GM12878 (cell line): ENCODE results near the gene SOCS1. TPM values are rescaled to one million over a fixed set of nuclear protein-coding genes. Genes with fewer than 3 reads are reported as not detected.

ENCODE experiments used
- ATAC-seq: fragments of 200-7000 bp; cut with Tn5 transposase; 3 replicates; pipeline ENCODE4 v1.9.1; 2020; ENCODE audit warnings: mild to moderate bottlenecking, moderate library complexity
- BruUV-seq: library from RNA; stranded (reverse); fragments of 400-500 nt; replicated peaks from 2 replicates; lab custom pipeline; 2021; lab: Mats Ljungman, UMichigan
- CTCF ChIA-PET: fragments of 300-600 bp; sonication (Branson Sonifier 250); formaldehyde crosslinking; extraction: SDS; loops from one replicate; lab custom pipeline; 2021; ENCODE audit warnings: inconsistent platforms; lab: Yijun Ruan, JAX
- POLR2A ChIA-PET: fragments of 350-600 bp; formaldehyde crosslinking; extraction: SDS; loops from one replicate; lab custom pipeline; 2021; ENCODE audit warnings: inconsistent platforms; lab: Charles Lee
- RAD21 ChIA-PET: fragments of 300-600 bp; sonication (Branson Sonifier 250); formaldehyde crosslinking; loops from one replicate; lab custom pipeline; 2023; ENCODE audit warnings: antibody characterized with exemption; ENCODE audit not compliant: unreplicated experiment; lab: Charles Lee
- SMC1A ChIA-PET: fragments of 300-600 bp; sonication (Branson Sonifier 250); formaldehyde crosslinking; loops from one replicate; lab custom pipeline; 2023; ENCODE audit not compliant: unreplicated experiment, uncharacterized antibody; lab: Charles Lee
- DNase-seq: peaks from one replicate; pipeline ENCODE4 v3.0.0-alpha.2; 2011; ENCODE audit warnings: low read depth, low spot score
- FAIRE-seq: peaks from 3 replicates; lab custom pipeline; 2011; peaks lifted over from hg19 to GRCh38; lab: Jason Lieb, UNC
- H2AFZ ChIP-seq: 2 replicates; pipeline ENCODE4 v1.6.0; 2011; ENCODE audit warnings: low read depth, low read length, control low read depth; ENCODE audit not compliant: control insufficient read depth
- H3K27ac ChIP-seq: 2 replicates; pipeline ENCODE4 v1.5.1; 2011; ENCODE audit warnings: control low read depth; ENCODE audit not compliant: control insufficient read depth, insufficient read depth
- H3K27me3 ChIP-seq, 2 experiments: replicated peaks in 1 of 2; 2 replicates each; pipeline versions ENCODE4 v1.6.0 to v1.6.1; 2011; ENCODE audit warnings: low read length in 1 of 2; ENCODE audit not compliant: control insufficient read depth in 2 of 2, insufficient read depth in 2 of 2
- H3K36me3 ChIP-seq, 2 experiments: 2 replicates each; pipeline ENCODE4 v1.5.1; 2011; ENCODE audit warnings: low read length in 1 of 2; ENCODE audit not compliant: control insufficient read depth in 2 of 2, insufficient read depth in 2 of 2
- H3K4me1 ChIP-seq: 2 replicates; pipeline ENCODE4 v1.6.1; 2011; ENCODE audit warnings: mild to moderate bottlenecking, low read length, moderate library complexity, mixed read lengths; ENCODE audit not compliant: control insufficient read depth, insufficient read depth
- H3K4me2 ChIP-seq: 2 replicates; pipeline ENCODE4 v1.6.0; 2011; ENCODE audit warnings: control low read depth; ENCODE audit not compliant: control insufficient read depth, insufficient read depth
- H3K4me3 ChIP-seq: fragments of 200-600 bp; sonication (generic); 2 replicates; pipeline ENCODE4 v1.5.1; 2016
- H3K79me2 ChIP-seq: 2 replicates; pipeline ENCODE4 v1.6.0; 2011; ENCODE audit warnings: low read length; ENCODE audit not compliant: control insufficient read depth, insufficient read depth
- H3K9ac ChIP-seq: 2 replicates; pipeline ENCODE4 v1.8.0; 2011; ENCODE audit warnings: low read length, control low read depth, mixed read lengths; ENCODE audit not compliant: control insufficient read depth, insufficient read depth
- H3K9me3 ChIP-seq: replicated peaks from 3 replicates; pipeline ENCODE4 v1.5.1; 2011; ENCODE audit warnings: mild to moderate bottlenecking, low read length; ENCODE audit not compliant: control insufficient read depth, insufficient read depth
- H4K20me1 ChIP-seq: 2 replicates; pipeline ENCODE4 v1.6.0; 2011; ENCODE audit not compliant: control insufficient read depth, insufficient read depth
- ATF7 ChIP-seq: fragments of 450-650 bp; IDR thresholded peaks from 2 replicates; pipeline ENCODE4 v1.6.1; 2016; ENCODE audit warnings: low read depth, mild to moderate bottlenecking
- CHD1 ChIP-seq: IDR thresholded peaks from 2 replicates; pipeline ENCODE4 v1.6.1; 2012; ENCODE audit warnings: low read depth, low read length, improper control_type of control experiment
- GATAD2B ChIP-seq: fragments of 450-650 bp; conservative IDR thresholded peaks from 2 replicates; pipeline ENCODE4 v1.6.1; 2017; ENCODE audit warnings: low read depth, mild to moderate bottlenecking, moderate library complexity
- HDAC2 ChIP-seq: fragments of 200-600 bp; sonication (generic); IDR thresholded peaks from 2 replicates; pipeline ENCODE4 v1.6.1; 2017
- IKZF2 ChIP-seq, 2 experiments: fragments of 450-650 bp; IDR thresholded peaks; 2 replicates each; pipeline ENCODE4 v1.6.1; 2017; ENCODE audit warnings: mild to moderate bottlenecking in 2 of 2, moderate library complexity in 2 of 2
- MEF2B ChIP-seq: fragments of 450-650 bp; IDR thresholded peaks from 2 replicates; pipeline ENCODE4 v1.6.1; 2018; ENCODE audit warnings: mild to moderate bottlenecking, moderate library complexity; ENCODE audit not compliant: partially characterized antibody, poor library complexity, severe bottlenecking
- MXI1 ChIP-seq: fragments of 150-350 bp; IDR thresholded peaks from 2 replicates; pipeline ENCODE4 v1.6.1; 2011; ENCODE audit warnings: low read depth, mild to moderate bottlenecking, inconsistent platforms, low read length, improper control_type of control experiment
- RUNX3 ChIP-seq: IDR thresholded peaks from 2 replicates; pipeline ENCODE4 v1.6.1; 2012; ENCODE audit warnings: low read length, inconsistent platforms
- SIN3A ChIP-seq: IDR thresholded peaks from 2 replicates; pipeline ENCODE4 v1.6.1; 2012; ENCODE audit warnings: low read depth, low read length, improper control_type of control experiment
- STAT3 ChIP-seq: IDR thresholded peaks from 2 replicates; pipeline ENCODE4 v1.6.1; 2011; ENCODE audit warnings: low read depth, low read length, improper control_type of control experiment
- ZNF384 ChIP-seq: IDR thresholded peaks from 2 replicates; pipeline ENCODE4 v1.6.1; 2012; ENCODE audit warnings: low read depth, mild to moderate bottlenecking, low read length, improper control_type of control experiment, borderline replicate concordance
- WGBS: methylation state at CpG from one replicate; pipeline ENCODE4 v1.1.6; 2016; ENCODE audit warnings: low lambda C conversion rate; ENCODE audit not compliant: insufficient replicate concordance, insufficient coverage; ENCODE audit errors: missing lambda C conversion rate; 5-methylcytosine and 5-hydroxymethylcytosine counted together
- in situ Hi-C: fragments of 300-500 bp; cut with MboI; formaldehyde crosslinking; loops from 9 replicates; pipeline ENCODE4 v1.14.3; 2018; ENCODE audit warnings: mixed read lengths
- intact Hi-C: fragments of 100-400 bp; cut with micrococcal nuclease; formaldehyde crosslinking; loops from one replicate; pipeline ENCODE4 v1.14.2; 2022; ENCODE audit not compliant: unreplicated experiment
- polyA plus RNA-seq, 11 experiments: library from polyadenylated mRNA; depleted of rRNA in 4 of 11; unstranded in 6 of 11; stranded (reverse) in 5 of 11; fragments of >200 nt; fragmentation: Nextera tagmentation in 4 of 11; fragmentation: Illumina TruSeq in 1 of 11; extraction: Ambion mirVana in 4 of 11; extraction: Trizol in 1 of 11; gene quantifications; 1 replicate in 1 of 11; 2 replicates in 10 of 11; pipeline versions ENCODE4 v1.2.1 to v1.2.3, GENCODE V29; 2011 to 2016; ENCODE audit warnings: inconsistent platforms in 2 of 11, missing spikeins in 2 of 11, low read depth in 1 of 11
- total RNA-seq, 4 experiments: library from RNA; depleted of rRNA in 3 of 4; stranded (reverse); fragments of >200 nt in 3 of 4; fragmentation: Illumina TruSeq in 1 of 4; extraction: Trizol in 1 of 4; gene quantifications; 2 replicates each; pipeline versions ENCODE4 v1.2.1 to v1.2.3, GENCODE V29; 2013 to 2021
- TF ChIP-seq, protein P1 (sequence below): fragments of 150-350 bp; IDR thresholded peaks from 2 replicates; pipeline ENCODE4 v1.6.1; 2014; ENCODE audit warnings: mild to moderate bottlenecking, low read depth, low read length
- TF ChIP-seq, protein P2 (sequence below): fragments of 450-650 bp; IDR thresholded peaks from 2 replicates; pipeline ENCODE4 v1.6.1; 2017; ENCODE audit warnings: low read depth, mild to moderate bottlenecking, moderate library complexity

Gene SOCS1
- total and polyA plus RNA-seq, 10 of the 15 experiments (the other 5 are each of a cell fraction or from before 2014, with no cell fraction given) = 0.42 to 39.8 (median 11.2) TPM

DNA sequence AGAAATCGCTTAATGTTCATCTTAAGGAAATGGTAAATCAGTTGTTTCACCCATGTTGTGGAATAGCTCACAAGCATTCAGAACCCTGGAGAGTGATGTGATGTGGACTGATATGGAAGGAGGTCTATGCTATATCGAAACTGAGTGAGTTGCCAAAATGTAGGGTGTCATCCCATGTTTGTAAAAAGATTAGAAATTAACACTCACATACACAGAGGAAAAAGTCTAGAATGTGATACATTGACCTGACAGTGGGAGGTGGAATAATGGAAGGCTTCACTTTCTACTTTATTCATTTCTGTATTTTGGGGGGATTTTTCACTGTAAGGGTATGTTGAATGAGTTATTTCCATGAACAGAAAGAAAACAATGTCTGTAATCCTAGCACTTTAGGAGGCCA, 29.8 kb upstream of the SOCS1 start (continued):
- no peak for TF ChIP-seq GATAD2B

DNA sequence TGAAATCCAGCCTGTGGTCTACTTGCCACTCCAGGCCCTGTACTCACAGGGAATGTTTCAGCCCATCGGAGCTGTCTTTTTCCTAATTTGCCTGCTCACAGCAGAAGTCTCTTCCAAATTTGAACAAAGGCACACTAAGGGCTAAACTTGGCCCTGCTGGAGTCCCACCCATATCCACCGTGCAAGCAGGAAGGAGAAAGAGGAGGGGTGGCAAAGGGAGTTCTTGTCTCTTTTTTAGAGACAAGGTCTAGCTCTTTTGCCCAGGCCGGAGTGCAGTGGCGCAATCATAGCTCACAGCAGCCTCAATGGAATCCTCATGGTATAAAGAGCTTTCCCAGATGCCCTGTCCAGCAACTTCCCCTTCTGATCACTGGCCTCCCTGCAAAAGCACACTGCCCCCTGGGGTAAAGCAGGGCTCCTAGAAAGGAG, 27.8 kb upstream of the SOCS1 start:
- TF ChIP-seq, protein P1, sequence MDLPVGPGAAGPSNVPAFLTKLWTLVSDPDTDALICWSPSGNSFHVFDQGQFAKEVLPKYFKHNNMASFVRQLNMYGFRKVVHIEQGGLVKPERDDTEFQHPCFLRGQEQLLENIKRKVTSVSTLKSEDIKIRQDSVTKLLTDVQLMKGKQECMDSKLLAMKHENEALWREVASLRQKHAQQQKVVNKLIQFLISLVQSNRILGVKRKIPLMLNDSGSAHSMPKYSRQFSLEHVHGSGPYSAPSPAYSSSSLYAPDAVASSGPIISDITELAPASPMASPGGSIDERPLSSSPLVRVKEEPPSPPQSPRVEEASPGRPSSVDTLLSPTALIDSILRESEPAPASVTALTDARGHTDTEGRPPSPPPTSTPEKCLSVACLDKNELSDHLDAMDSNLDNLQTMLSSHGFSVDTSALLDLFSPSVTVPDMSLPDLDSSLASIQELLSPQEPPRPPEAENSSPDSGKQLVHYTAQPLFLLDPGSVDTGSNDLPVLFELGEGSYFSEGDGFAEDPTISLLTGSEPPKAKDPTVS = no peak
- TF ChIP-seq MXI1 = no peak
- TF ChIP-seq, protein P2, sequence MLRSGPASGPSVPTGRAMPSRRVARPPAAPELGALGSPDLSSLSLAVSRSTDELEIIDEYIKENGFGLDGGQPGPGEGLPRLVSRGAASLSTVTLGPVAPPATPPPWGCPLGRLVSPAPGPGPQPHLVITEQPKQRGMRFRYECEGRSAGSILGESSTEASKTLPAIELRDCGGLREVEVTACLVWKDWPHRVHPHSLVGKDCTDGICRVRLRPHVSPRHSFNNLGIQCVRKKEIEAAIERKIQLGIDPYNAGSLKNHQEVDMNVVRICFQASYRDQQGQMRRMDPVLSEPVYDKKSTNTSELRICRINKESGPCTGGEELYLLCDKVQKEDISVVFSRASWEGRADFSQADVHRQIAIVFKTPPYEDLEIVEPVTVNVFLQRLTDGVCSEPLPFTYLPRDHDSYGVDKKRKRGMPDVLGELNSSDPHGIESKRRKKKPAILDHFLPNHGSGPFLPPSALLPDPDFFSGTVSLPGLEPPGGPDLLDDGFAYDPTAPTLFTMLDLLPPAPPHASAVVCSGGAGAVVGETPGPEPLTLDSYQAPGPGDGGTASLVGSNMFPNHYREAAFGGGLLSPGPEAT = no peak
- no peak for TF ChIP-seq CHD1
- no peak for TF ChIP-seq IKZF2 (IDR thresholded peaks at IDR 0.05)
- no peak for TF ChIP-seq STAT3
- TF ChIP-seq ZNF384 = no peak
- no peak for TF ChIP-seq SIN3A
- no peak for TF ChIP-seq HDAC2
- TF ChIP-seq MEF2B = no peak
- no peak for TF ChIP-seq ATF7
- TF ChIP-seq RUNX3 = no peak
- Histone ChIP-seq H3K9ac (no peak overlapping the region), H3K4me1 (peaks cover 10% of the 10 kb centered on the region), H3K36me3 (no peaks in the 10 kb centered on the region), H3K9me3 (no peaks in the 10 kb centered on the region), H3K27ac (no peak overlapping the region), H3K4me3 (no peak overlapping the region), H4K20me1 (no peaks in the 10 kb centered on the region), H2AFZ (no peak overlapping the region), H3K79me2 (no peaks in the 10 kb centered on the region), H3K27me3 (no peaks in the 10 kb centered on the region), H3K4me2 (no peak overlapping the region)
- no TSS peak for BruUV-seq
- SMC1A ChIA-PET = interaction anchor here (0.9 to 4.3 kb wide), 10 partner anchors 10 to 69 kb away, joined by 3 to 40 read pairs (median 4); partner anchors contain the start of genes PRM3, SOCS1 and TNP2
- no peak for ATAC-seq
- RAD21 ChIA-PET = interaction anchor here (1.3 to 4.0 kb wide), 3 partner anchors 14 to 28 kb away, joined by 4 to 26 read pairs (median 7); partner anchors contain the start of gene SOCS1
- 58% methylated on average over 4 of the region's 4 CpGs for WGBS
- POLR2A ChIA-PET = interaction anchor here (0.6 to 2.3 kb wide), 4 partner anchors 8 to 28 kb away, joined by 3 to 8 read pairs (median 6); partner anchors contain the start of gene SOCS1
- no peak for DNase-seq
- CTCF ChIA-PET = interaction anchor here (1.0 to 1.5 kb wide), 5 partner anchors 10 to 88 kb away, joined by 3 to 5 read pairs (median 3); no protein-coding TSS in a partner anchor
- in situ Hi-C loops = no loop called here
- intact Hi-C loops = no loop called here
- no peak for FAIRE-seq
